Bronchial epithelial cell (primary cell): Measurements from ENCODE around the gene TRMU. TPM values are rescaled to one million over a fixed set of nuclear protein-coding genes. Genes with fewer than 3 reads are reported as not detected.

Experiments
- DNase-seq: peaks from one replicate; pipeline ENCODE4 v3.0.0-alpha.2; 2010; ENCODE audit warnings: low read depth
- FAIRE-seq: peaks from 2 replicates; lab custom pipeline; 2011; peaks lifted over from hg19 to GRCh38; lab: Jason Lieb, UNC
- H3K27me3 ChIP-seq: 2 replicates; pipeline ENCODE4 v1.5.1; 2011; ENCODE audit warnings: low read length; ENCODE audit not compliant: control insufficient read depth, insufficient read depth
- H3K36me3 ChIP-seq: 2 replicates; pipeline ENCODE4 v1.5.1; 2011; ENCODE audit warnings: low read length; ENCODE audit not compliant: control insufficient read depth, insufficient read depth
- H3K4me3 ChIP-seq: 2 replicates; pipeline ENCODE4 v1.5.1; 2011; ENCODE audit warnings: mild to moderate bottlenecking, low read depth, low read length, control low read depth
- CTCF ChIP-seq: IDR thresholded peaks from 2 replicates; pipeline ENCODE4 v1.5.1; 2011; ENCODE audit warnings: mild to moderate bottlenecking, moderate library complexity, low read length, control low read depth, inconsistent platforms; ENCODE audit not compliant: insufficient read depth, severe bottlenecking
- total RNA-seq: library from RNA; depleted of rRNA; stranded (reverse); fragments of >200 nt; gene quantifications from 2 replicates; pipeline ENCODE4 v1.2.1, GENCODE V29; 2014

TRMU gene
- total RNA-seq, 1 donor from 2014 or later, result 38.7 TPM

GRCh38 chr22:46355996-46356471, 20.5 kb downstream of the TRMU start:
- FAIRE-seq, result no peak
- no peak for TF ChIP-seq CTCF
- peaks cover 54% of the 10 kb centered on the region for H3K36me3 ChIP-seq
- no peak overlapping the region for H3K4me3 ChIP-seq
- no peaks in the 10 kb centered on the region for H3K27me3 ChIP-seq
- no peak for DNase-seq

- DNase-seq (no peak), FAIRE-seq (no peak)
- TF ChIP-seq CTCF, result peak; percentile 2
- H3K27me3 ChIP-seq, result no peaks in the 10 kb centered on the region
- no peak overlapping the region for H3K4me3 ChIP-seq
- H3K36me3 ChIP-seq, result peaks cover 50% of the 10 kb centered on the region
These were observed 21.3 kb downstream of the TRMU start for GRCh38 chr22:46356496-46357480.

DNA sequence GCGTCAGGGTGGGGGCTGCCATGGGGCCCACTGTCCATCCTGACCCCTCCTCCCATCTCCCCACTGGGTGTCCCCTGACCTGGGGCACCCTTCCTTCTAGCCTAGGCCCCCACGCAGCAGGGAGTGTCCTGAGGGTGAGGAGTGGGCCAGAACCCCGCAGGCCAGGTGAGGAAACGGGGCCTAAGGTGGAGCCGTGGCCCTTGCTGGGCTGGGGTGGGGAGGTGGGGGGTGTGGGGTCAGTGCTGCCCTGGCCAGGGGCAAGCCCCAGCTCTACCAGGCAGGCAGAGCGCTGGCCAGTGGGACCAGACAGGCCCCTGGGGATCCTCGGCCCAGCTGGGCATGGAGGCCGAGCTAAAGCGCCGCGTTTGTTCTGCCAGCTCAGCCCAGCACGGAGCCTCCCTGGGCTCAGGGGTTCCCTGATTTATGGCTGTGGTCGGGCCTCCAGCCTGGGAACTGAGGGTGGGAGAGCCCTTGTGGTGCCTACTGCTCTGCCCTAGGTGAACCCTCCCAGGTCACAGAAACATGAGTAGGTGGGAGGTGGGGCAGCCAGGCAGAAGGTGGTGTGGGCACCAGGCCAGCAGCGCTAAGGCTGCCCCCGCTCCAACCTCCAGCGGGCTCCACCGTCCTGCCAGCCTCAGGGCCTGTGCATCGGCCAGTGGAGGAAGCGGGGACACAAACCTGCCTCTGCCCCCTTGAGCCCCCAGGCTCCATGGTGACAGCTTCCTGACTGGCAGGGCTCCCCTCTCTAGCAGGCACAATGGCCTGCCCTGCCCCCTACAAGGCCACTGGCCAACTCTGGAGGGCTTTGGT, 22.4 kb downstream of the TRMU start:
- FAIRE-seq (no peak), DNase-seq (no peak)
- H3K36me3 ChIP-seq, result peaks cover 53% of the 10 kb centered on the region

GRCh38 chr22:46358766-46359165, 23.3 kb downstream of the TRMU start:
- TF ChIP-seq CTCF, result no peak
- peaks cover 54% of the 10 kb centered on the region for H3K36me3 ChIP-seq
- FAIRE-seq (no peak), DNase-seq (no peak)
- no peak overlapping the region for H3K4me3 ChIP-seq
- no peaks in the 10 kb centered on the region for H3K27me3 ChIP-seq

More for the DNA sequence above, 22.4 kb downstream of the TRMU start:
- Histone ChIP-seq H3K27me3 (no peaks in the 10 kb centered on the region), H3K4me3 (no peak overlapping the region)
- no peak for TF ChIP-seq CTCF

DNA sequence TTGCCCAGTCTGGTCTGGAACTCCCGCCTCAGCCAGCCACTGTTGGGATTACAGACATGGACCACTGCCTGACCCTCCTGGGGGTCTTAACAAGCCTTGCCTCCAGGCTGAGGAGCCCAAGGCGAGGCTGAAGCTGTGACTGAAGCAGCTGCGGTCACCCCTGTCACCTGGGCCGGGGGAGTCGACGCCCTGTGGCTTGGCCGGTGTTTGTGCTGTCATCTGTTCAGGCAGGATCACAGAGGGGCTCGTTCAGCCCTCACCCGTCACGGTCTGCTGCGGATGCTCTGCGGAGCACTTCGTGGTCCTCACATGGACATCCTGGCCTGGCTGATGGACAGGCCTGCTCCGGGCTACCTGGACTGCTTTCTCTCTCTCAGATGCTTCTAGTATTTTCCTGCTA, 23.8 kb downstream of the TRMU start:
- FAIRE-seq, result no peak
- no peak overlapping the region for H3K4me3 ChIP-seq
- peaks cover 55% of the 10 kb centered on the region for H3K36me3 ChIP-seq
- DNase-seq, result no peak
- no peak for TF ChIP-seq CTCF
- H3K27me3 ChIP-seq, result no peaks in the 10 kb centered on the region
